ENCODE data around the gene RUNX2. TPM values are rescaled to one million over a fixed set of nuclear protein-coding genes. Genes with fewer than 3 reads are reported as not detected.

Gene RUNX2
- polyA plus RNA-seq, 4 donors, result 3.1 to 9.5 (median 3.5) TPM

GRCh38 chr6:45477790-45478189 is 149.7 kb downstream of the RUNX2 start:
- no peak for DNase-seq (ENCODE audit: low read depth in 4 of 4, low spot score in 3 of 4)

GRCh38 chr6:45478240-45478639 is 150.1 kb downstream of the RUNX2 start:
- DNase-seq (ENCODE audit: low read depth in 4 of 4, low spot score in 3 of 4), result no peak

GRCh38 chr6:45479834-45480751 is 152.0 kb downstream of the RUNX2 start:
- DNase-seq (ENCODE audit: low read depth in 4 of 4, low spot score in 3 of 4), result no peak

- no peak for DNase-seq (ENCODE audit: low read depth in 4 of 4, low spot score in 3 of 4)
Measured at GRCh38 chr6:45480752-45481415, 152.8 kb downstream of the RUNX2 start.

DNA sequence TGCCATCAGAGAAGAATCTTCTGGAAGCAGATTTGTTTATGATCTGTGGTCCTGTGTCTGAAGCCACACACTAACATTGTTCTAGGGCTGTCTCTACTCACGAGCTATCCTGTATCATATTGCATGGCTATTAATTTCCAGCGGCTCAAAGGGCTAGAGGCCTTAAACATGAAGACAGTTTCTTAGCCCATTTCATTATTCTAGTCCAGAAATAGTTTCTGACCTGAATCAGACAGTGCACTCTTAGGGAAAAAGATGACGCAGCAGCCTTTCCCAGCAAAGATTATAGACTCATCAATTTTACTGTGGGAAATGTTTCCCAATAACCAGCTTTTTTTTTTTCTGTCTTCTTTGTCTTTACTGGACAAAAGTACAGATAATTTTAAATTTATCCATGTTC is 154.9 kb downstream of the RUNX2 start:
- DNase-seq (ENCODE audit: low read depth in 4 of 4, low spot score in 3 of 4), result no peak

GRCh38 chr6:45483501-45483900 is 155.4 kb downstream of the RUNX2 start:
- DNase-seq (ENCODE audit: low read depth in 4 of 4, low spot score in 3 of 4), result no peak

- DNase-seq (ENCODE audit: low read depth in 4 of 4, low spot score in 3 of 4), result no peak
Measured at GRCh38 chr6:45486736-45487135, 158.6 kb downstream of the RUNX2 start.

- no peak for DNase-seq (ENCODE audit: low read depth in 4 of 4, low spot score in 3 of 4)
Measured at GRCh38 chr6:45487645-45488044, 159.5 kb downstream of the RUNX2 start.

DNA sequence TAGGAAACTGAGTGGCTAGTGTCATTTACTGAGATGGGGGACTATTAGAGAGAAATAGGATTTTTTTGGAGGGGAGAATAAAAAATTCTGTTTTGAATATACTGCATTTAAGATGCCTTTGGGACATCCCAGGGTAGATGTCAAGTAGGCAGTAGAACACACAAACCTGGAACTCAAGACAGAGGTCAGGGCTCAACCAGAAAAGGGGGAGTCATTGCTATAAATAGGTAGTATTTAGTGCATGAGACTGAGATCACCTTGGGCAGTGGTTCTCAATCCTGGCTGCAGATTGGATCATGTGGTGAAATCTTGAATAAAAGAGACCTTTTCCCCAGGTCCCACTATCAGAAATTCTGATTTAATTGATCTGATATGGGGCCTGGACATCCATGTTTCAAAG is 160.1 kb downstream of the RUNX2 start:
- no peak for DNase-seq (ENCODE audit: low read depth in 4 of 4, low spot score in 3 of 4)

GRCh38 chr6:45488889-45489288 is 160.8 kb downstream of the RUNX2 start:
- DNase-seq (ENCODE audit: low read depth in 4 of 4, low spot score in 3 of 4), result no peak

DNA sequence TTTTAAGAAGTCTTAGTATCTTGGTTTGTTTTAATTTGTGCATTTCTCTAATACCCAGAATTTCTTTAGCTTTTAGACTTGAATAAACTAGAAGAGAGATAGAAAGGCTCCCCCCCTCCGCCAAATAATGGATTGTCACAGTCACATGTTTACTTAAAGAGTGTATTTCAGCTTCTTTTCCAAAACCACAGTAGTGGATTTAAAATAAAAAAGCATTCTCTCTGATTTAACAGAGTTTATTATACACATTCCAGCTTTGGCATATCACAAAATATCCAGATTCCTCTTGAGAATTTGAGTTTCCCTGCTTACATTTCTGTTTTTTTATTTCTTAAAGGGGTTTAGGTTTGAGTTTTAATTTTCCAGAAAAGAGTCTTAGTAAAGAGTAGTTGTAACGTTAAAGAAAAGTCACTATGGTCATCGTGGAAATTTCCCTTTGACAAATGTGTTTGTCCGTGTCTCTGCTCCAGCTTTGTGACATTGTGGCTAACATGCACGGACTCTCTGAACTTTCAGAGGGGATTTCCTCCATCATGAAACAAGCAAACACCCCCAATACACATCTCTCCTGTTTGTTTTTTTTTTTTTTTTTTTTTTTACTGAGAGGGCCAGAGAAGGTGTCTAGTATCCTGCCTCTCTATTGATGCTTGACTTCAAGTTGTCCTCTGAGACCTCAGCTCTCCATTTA is 163.1 kb downstream of the RUNX2 start:
- no peak for DNase-seq (ENCODE audit: low read depth in 4 of 4, low spot score in 3 of 4)

GRCh38 chr6:45491874-45492273 is 163.7 kb downstream of the RUNX2 start:
- DNase-seq (ENCODE audit: low read depth in 4 of 4, low spot score in 3 of 4), result no peak

DNA sequence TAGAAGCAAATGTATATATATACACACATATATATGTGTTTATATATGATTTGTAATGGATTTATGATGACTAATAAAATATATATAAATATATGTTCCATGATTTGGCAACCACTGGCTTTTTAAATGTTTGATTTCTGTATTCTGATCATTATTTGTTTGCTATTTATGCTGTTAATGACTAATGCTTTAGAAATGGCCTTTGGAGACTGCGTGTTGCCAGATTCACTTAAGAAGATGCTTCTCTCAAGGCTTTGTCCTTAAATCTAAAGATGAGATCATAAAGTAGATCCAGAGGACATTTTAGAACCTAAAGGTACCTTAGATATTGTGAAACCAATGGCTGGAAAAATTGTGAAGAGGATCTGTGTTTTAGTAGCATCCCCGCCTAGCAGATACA is 165.6 kb downstream of the RUNX2 start:
- DNase-seq (ENCODE audit: low read depth in 4 of 4, low spot score in 3 of 4), result no peak

DNA sequence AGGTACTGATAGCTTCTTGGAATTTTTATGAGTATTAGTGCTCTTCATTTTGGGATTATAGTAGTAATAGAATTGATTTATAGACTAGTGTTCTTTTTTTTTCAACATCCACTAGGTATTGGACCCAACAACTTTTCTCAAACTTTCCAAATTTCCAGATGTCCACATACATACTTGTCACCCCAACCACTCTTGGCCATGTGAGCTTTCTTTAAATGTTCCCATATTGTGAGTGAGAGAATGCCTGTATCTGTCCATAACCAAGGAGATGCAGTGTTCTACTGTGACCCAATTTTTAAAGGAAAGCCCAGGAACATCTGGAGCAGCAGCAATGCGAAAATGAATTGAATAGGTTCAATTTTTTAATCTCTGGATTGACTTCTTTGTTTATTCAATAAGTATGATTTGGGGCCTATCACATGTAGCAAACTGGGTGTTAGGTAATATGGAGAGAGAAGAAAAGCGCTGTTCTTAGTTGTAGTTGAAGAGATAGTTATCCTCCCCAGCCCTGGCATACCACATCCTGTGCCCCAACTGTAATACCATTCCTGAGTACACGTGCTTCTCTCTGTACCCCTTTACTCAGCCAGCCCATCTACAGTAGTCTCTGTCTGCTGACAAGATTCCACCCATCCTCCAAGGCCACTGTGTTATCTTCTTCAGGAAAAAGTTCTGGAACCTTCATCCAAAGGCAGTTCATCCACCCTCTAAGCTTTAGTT is 166.4 kb downstream of the RUNX2 start:
- DNase-seq (ENCODE audit: low read depth in 4 of 4, low spot score in 3 of 4), result no peak

- DNase-seq (ENCODE audit: low read depth in 4 of 4, low spot score in 3 of 4), result no peak
Measured at GRCh38 chr6:45495429-45496084, 167.4 kb downstream of the RUNX2 start.

DNA sequence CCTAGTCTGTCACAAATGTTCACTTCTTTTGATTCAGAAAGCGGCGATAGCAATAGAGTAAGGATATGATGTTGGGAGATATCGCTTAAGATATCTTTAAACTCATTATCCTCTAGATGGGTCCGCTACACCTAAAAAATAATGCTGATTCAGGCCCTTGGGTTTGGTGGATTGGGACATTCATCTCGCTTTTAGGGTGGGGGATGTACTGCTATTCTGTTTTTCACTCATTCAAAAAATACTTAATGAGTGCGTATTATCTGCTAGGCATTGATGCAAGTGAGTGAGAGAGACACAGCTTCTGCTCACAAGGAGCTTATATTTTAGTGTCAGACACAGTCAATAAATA is 167.9 kb downstream of the RUNX2 start:
- no peak for DNase-seq (ENCODE audit: low read depth in 4 of 4, low spot score in 3 of 4)

DNA sequence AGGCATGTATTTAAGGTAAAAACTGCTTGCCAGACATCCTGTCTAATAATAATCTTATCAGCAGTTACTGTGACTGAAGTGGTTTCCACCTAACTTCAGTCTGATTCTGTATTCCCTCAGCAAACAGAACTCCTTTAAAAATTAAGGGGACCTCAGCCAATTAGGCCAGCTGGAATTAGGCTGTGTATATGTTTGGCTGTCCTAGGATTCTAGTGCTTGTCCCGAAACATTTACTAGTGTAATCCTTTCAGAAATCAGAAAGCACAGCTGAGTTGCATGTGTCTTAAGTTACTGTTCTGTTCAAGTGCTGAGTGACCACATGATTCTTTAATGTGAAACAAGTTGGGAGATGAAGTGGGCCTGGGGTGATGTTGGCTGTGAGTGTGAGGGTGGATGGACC is 170.5 kb downstream of the RUNX2 start:
- DNase-seq (ENCODE audit: low read depth in 4 of 4, low spot score in 3 of 4), result no peak

- no peak for DNase-seq (ENCODE audit: low read depth in 4 of 4, low spot score in 3 of 4)
Measured at GRCh38 chr6:45500924-45501816, 173.0 kb downstream of the RUNX2 start.

DNA sequence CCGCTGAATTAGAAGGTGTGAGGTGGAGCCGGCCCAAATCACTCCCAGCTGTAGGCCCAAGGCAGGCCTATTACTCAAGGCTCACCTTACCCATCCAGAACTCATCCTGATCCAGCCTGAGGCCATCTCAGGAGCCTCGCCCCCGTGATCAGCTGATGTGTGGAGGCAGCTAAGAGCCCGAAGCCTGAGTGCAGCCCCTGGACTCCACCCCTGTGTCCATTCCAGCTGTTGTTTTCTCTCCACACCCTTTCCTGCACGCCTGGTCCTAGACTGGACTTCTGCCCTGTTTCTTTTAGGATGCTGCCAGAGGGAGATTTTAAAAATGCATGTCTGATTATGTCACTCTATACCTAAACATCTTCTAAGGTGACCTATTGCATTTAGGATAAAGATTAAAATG is 174.3 kb downstream of the RUNX2 start:
- no peak for DNase-seq (ENCODE audit: low read depth in 4 of 4, low spot score in 3 of 4)
